HuH-7.5 (cell line): ENCODE measurements around the gene SPON2.

Experiments used
- DNase-seq: peaks from one replicate; pipeline ENCODE4 v3.0.0; 2011; ENCODE audit warnings: low spot score

The SPON2 gene

GRCh38 chr4:1208970-1209704 lies 36.8 kb upstream of the SPON2 start:
- DNase-seq: no peak

GRCh38 chr4:1208266-1208961 lies 36.0 kb upstream of the SPON2 start:
- no peak for DNase-seq

GRCh38 chr4:1207603-1208265 lies 35.4 kb upstream of the SPON2 start:
- no peak for DNase-seq

GRCh38 chr4:1207157-1207470 lies 34.7 kb upstream of the SPON2 start:
- no peak for DNase-seq

GRCh38 chr4:1206299-1207156 lies 34.1 kb upstream of the SPON2 start:
- no peak for DNase-seq

GRCh38 chr4:1205586-1206298 lies 33.4 kb upstream of the SPON2 start:
- no peak for DNase-seq

GRCh38 chr4:1204828-1205585 lies 32.6 kb upstream of the SPON2 start:
- no peak for DNase-seq

GRCh38 chr4:1204286-1204827 lies 32.0 kb upstream of the SPON2 start:
- DNase-seq: no peak

- DNase-seq: no peak
These were observed 30.7 kb upstream of the SPON2 start for GRCh38 chr4:1203026-1203616.

- DNase-seq: no peak
These were observed 30.2 kb upstream of the SPON2 start for GRCh38 chr4:1202526-1203011.

- no peak for DNase-seq
These were observed 29.6 kb upstream of the SPON2 start for GRCh38 chr4:1201851-1202525.

- DNase-seq: no peak
These were observed 28.1 kb upstream of the SPON2 start for GRCh38 chr4:1200425-1201035.

GRCh38 chr4:1199556-1200331 lies 27.4 kb upstream of the SPON2 start:
- no peak for DNase-seq

- peak; percentile 19 for DNase-seq
These were observed 25.9 kb upstream of the SPON2 start for GRCh38 chr4:1198098-1198844.

GRCh38 chr4:1196421-1197183 lies 24.2 kb upstream of the SPON2 start:
- DNase-seq: peak; percentile 41

GRCh38 chr4:1195891-1196401 lies 23.6 kb upstream of the SPON2 start:
- DNase-seq: peak; percentile 15
